ENCODE data around the gene ARRB1.

- TF ChIP-seq POLR2AphosphoS5 (IDR thresholded peaks at IDR 0.05) = no peak
- TF ChIP-seq, protein P1, sequence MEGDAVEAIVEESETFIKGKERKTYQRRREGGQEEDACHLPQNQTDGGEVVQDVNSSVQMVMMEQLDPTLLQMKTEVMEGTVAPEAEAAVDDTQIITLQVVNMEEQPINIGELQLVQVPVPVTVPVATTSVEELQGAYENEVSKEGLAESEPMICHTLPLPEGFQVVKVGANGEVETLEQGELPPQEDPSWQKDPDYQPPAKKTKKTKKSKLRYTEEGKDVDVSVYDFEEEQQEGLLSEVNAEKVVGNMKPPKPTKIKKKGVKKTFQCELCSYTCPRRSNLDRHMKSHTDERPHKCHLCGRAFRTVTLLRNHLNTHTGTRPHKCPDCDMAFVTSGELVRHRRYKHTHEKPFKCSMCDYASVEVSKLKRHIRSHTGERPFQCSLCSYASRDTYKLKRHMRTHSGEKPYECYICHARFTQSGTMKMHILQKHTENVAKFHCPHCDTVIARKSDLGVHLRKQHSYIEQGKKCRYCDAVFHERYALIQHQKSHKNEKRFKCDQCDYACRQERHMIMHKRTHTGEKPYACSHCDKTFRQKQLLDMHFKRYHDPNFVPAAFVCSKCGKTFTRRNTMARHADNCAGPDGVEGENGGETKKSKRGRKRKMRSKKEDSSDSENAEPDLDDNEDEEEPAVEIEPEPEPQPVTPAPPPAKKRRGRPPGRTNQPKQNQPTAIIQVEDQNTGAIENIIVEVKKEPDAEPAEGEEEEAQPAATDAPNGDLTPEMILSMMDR (IDR thresholded peaks at IDR 0.05) = no peak
These were observed 61.5 kb downstream of the ARRB1 start for GRCh38 chr11:75289919-75290318.
